ENCODE measurements around the gene CHRNB2.

GRCh38 chr1:154598871-154599635 is 31.5 kb downstream of the CHRNB2 start:
- TF ChIP-seq, protein P1, sequence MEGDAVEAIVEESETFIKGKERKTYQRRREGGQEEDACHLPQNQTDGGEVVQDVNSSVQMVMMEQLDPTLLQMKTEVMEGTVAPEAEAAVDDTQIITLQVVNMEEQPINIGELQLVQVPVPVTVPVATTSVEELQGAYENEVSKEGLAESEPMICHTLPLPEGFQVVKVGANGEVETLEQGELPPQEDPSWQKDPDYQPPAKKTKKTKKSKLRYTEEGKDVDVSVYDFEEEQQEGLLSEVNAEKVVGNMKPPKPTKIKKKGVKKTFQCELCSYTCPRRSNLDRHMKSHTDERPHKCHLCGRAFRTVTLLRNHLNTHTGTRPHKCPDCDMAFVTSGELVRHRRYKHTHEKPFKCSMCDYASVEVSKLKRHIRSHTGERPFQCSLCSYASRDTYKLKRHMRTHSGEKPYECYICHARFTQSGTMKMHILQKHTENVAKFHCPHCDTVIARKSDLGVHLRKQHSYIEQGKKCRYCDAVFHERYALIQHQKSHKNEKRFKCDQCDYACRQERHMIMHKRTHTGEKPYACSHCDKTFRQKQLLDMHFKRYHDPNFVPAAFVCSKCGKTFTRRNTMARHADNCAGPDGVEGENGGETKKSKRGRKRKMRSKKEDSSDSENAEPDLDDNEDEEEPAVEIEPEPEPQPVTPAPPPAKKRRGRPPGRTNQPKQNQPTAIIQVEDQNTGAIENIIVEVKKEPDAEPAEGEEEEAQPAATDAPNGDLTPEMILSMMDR (conservative IDR thresholded peaks at IDR 0.05; ENCODE audit: low read length): no peak
- TF ChIP-seq EZH2phosphoT487 (IDR thresholded peaks at IDR 0.05; ENCODE audit: borderline replicate concordance): no peak
